ENCODE data around the gene LYZL6.

DNA sequence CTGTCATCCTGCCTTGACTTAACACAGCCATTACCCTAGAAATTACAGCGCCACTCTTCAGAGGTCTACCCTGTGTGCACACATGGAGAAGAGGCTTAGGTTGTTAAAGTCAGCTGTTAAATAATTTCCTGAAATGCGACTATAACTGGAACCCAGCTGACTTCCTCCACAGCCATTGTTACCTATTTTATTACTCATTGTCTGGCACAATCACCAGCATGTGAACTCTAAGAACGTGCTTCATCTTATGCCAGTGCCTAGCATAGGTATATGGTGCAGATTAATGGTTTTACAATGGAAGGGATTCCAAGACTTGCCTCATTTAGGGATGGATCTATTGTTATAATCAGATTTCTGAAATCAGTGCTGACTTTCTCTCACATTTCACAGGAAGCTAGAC is 24.8 kb downstream of the LYZL6 start:
- TF ChIP-seq CTCF (IDR thresholded peaks at IDR 0.05) (no peak), POLR2AphosphoS5 (IDR thresholded peaks at IDR 0.05) (no peak)

Measured in sigmoid colon (tissue), 4 donors.